Inferior parietal cortex (tissue), 1 donor: ENCODE measurements around the gene TRIM27.
"Not testable (repeated sequence)": the region's sequence is repeated elsewhere in the genome, so short reads cannot be mapped to it uniquely, and the experiment has no call there.

Source experiments
- DNase-seq: peaks from one replicate; pipeline ENCODE4 v3.0.0-alpha.2; 2016; ENCODE audit errors: extremely low spot score

TRIM27 gene

DNA sequence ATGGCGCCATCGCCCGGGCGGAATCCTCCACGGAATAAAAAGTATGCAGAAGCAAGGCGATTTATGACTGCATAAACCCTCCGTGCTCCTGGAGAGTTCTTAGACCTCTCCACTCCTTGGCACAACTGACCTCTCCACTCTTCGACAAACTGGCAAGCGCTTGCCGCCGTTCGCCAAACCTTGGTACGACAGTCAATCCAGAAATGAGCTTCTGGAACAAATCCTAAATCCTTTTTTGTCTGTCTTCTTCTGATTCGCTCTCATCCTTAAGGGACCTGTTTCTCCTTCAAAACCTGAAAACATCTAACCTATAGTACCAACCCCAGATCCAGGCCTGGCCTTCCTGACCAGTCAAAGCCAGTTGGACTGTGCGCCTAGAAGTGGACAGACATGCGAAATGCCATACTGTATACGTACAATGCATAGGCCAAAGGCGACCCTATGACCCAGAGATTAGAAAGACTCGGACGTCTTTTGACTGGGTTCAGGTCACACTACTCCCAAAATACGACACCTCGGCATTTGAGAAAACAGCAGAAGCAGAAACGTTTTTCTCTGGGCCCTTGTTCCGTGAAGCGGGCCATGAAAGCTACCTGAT lies 59.4 kb downstream of the TRIM27 start:
- DNase-seq, result no peak

- DNase-seq, result peak; percentile 94
Measured at GRCh38 chr6:28863604-28864325, 60.0 kb downstream of the TRIM27 start.

- DNase-seq, result no peak
Measured at GRCh38 chr6:28862077-28862476, 61.7 kb downstream of the TRIM27 start.

GRCh38 chr6:28861339-28861738 lies 62.4 kb downstream of the TRIM27 start:
- no peak for DNase-seq

DNA sequence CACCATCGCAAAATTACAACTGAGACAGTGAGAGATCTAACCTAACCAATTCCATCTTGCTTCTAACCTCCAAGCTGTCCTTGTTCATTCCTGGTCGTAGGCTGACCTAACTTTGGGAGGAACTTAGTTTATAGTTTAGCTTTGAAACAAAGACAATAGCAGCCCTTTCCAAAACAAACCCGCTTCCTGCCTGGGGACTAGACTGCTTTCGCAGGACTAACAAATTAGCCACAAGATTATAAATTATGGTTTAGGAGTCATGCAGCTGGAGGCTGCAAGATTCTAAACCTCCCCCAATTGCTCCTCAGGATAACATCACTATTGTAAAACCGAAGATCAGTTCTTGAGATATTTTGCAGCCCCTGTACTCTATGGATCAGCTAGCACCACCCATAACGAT lies 63.2 kb downstream of the TRIM27 start:
- no peak for DNase-seq

DNA sequence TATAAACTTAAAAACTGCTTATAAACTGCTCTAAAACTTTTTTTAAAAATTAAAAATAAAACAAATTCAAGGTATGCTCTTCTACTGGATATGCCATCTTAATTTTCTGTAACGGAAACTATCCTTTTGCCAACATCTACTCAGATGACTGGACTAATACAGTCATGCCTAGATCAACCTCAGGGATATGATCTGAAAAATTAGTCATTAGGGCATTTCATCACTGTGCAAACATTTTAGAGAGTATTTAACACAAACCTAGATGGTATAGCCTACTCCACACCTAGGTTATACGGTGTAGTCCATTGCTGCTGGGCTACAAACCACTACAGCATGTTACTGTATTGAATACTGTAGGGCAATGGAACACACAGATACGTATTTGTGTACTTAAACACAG lies 64.8 kb downstream of the TRIM27 start:
- DNase-seq, result no peak

- no peak for DNase-seq
Measured at GRCh38 chr6:28856620-28857005, 67.2 kb downstream of the TRIM27 start.

DNA sequence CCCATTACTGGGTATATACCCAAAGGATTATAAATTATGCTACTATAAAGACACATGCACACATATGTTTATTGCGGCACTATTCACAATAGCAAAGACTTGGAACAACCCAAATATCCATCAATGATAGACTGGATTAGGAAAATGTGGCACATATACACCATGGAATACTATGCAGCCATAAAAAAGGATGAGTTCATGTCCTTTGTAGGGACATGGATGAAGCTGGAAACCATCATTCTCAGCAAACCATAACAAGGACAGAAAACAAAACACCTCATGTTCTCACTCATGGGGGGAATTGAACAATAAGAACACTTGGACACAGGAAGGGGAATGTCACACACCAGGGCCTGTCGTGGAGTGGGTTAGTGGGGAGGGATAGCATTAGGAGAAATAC lies 69.4 kb downstream of the TRIM27 start:
- DNase-seq, result not testable (repeated sequence)
